HepG2 (cell line): Measurements from ENCODE around the gene C1orf141. TPM values are rescaled to one million over a fixed set of nuclear protein-coding genes. Genes with fewer than 3 reads are reported as not detected.

Source experiments
- ATAC-seq: fragments of 200-7000 bp; cut with Tn5 transposase; 3 replicates; pipeline ENCODE4 v1.9.1; 2020; ENCODE audit warnings: mild to moderate bottlenecking, moderate library complexity
- BruUV-seq: library from RNA; stranded (reverse); fragments of 400-500 nt; replicated peaks from 2 replicates; lab custom pipeline; 2021; lab: Mats Ljungman, UMichigan
- CTCF ChIA-PET: fragments of 300-600 bp; formaldehyde crosslinking; extraction: SDS; loops from one replicate; lab custom pipeline; 2021; ENCODE audit warnings: low total read pairs, inconsistent platforms, low intra/inter-chr PET ratio; lab: Yijun Ruan, JAX
- POLR2A ChIA-PET: fragments of 350-600 bp; sonication (Branson Sonifier 250); formaldehyde crosslinking; loops from one replicate; lab custom pipeline; 2020; ENCODE audit warnings: antibody characterized with exemption, inconsistent platforms; lab: Yijun Ruan, JAX
- DNase-seq: peaks from one replicate; pipeline ENCODE4 v3.0.0-alpha.2; 2015; ENCODE audit warnings: low spot score
- FAIRE-seq: peaks from 3 replicates; lab custom pipeline; 2011; peaks lifted over from hg19 to GRCh38; lab: Jason Lieb, UNC
- H2AFZ ChIP-seq: one replicate; pipeline ENCODE4 v1.6.1; 2011; ENCODE audit warnings: low read length, inconsistent platforms
- H3K27ac ChIP-seq: fragments of 300-600 bp; 3 replicates; pipeline ENCODE4 v1.8.0; 2011; ENCODE audit warnings: mixed run types, mild to moderate bottlenecking, mixed read lengths, low read length, inconsistent platforms; ENCODE audit not compliant: insufficient read depth; ENCODE audit errors: extremely low read length
- H3K27me3 ChIP-seq, 2 experiments: fragments of 200-600 bp in 1 of 2; 2 replicates in 1 of 2; 3 replicates in 1 of 2; pipeline versions ENCODE4 v1.6.0 to v1.8.0; 2011; ENCODE audit warnings: low read length in 2 of 2, mild to moderate bottlenecking in 2 of 2, moderate library complexity in 2 of 2, inconsistent platforms in 1 of 2; ENCODE audit not compliant: insufficient read depth in 2 of 2, control insufficient read depth in 1 of 2
- H3K36me3 ChIP-seq, 2 experiments: fragments of 200-600 bp in 1 of 2; replicated peaks in 1 of 2; 2 replicates in 1 of 2; 3 replicates in 1 of 2; pipeline versions ENCODE4 v1.5.1 to v1.8.0; 2011; ENCODE audit warnings: low read length in 2 of 2, inconsistent platforms in 1 of 2; ENCODE audit not compliant: insufficient read depth in 2 of 2, control insufficient read depth in 1 of 2
- H3K4me1 ChIP-seq: 2 replicates; pipeline ENCODE4 v1.5.1; 2012; ENCODE audit warnings: low read length, inconsistent platforms; ENCODE audit not compliant: insufficient read depth
- H3K4me2 ChIP-seq: 2 replicates; pipeline ENCODE4 v1.6.0; 2011; ENCODE audit warnings: low read depth, low read length, inconsistent platforms
- H3K4me3 ChIP-seq, 3 experiments: fragments of 200-600 bp in 1 of 3; sonication (generic), shearing (Covaris generic) in 1 of 3; replicated peaks in 1 of 3; 2 replicates each; pipeline ENCODE4 v1.5.1; 2011 to 2016; ENCODE audit warnings: low read length in 3 of 3, inconsistent platforms in 2 of 3, low read depth in 2 of 3, mild to moderate bottlenecking in 2 of 3, control low read depth in 1 of 3, mixed read lengths in 1 of 3; ENCODE audit not compliant: insufficient read depth in 1 of 3
- H3K79me2 ChIP-seq: one replicate; pipeline ENCODE4 v1.6.1; 2011; ENCODE audit warnings: low read length, inconsistent platforms; ENCODE audit not compliant: insufficient read depth
- H3K9ac ChIP-seq: 2 replicates; pipeline ENCODE4 v1.6.0; 2011; ENCODE audit warnings: mild to moderate bottlenecking, low read depth, low read length, inconsistent platforms; ENCODE audit not compliant: insufficient read depth
- H3K9me3 ChIP-seq: 2 replicates; pipeline ENCODE4 v1.5.1; 2012; ENCODE audit warnings: mild to moderate bottlenecking, low read length
- H4K20me1 ChIP-seq: 2 replicates; pipeline ENCODE4 v1.6.0; 2011; ENCODE audit warnings: inconsistent platforms, mild to moderate bottlenecking, low read length, moderate library complexity; ENCODE audit not compliant: insufficient read depth
- ADNP ChIP-seq: sonication (generic); formaldehyde crosslinking; IDR thresholded peaks from 2 replicates; pipeline ENCODE4 v1.4.0; 2020; ENCODE audit warnings: missing genetic modification reagents
- AKAP8 ChIP-seq: sonication (generic); formaldehyde crosslinking; IDR thresholded peaks from 2 replicates; pipeline ENCODE4 v1.5.1; 2020; ENCODE audit warnings: mild to moderate bottlenecking, missing genetic modification reagents
- ARID2 ChIP-seq: sonication (generic); formaldehyde crosslinking; IDR thresholded peaks from 2 replicates; pipeline ENCODE4 v1.8.1; 2022; ENCODE audit warnings: mild to moderate bottlenecking, missing genetic modification reagents, borderline replicate concordance
- CSRNP2 ChIP-seq: sonication (generic); formaldehyde crosslinking; conservative IDR thresholded peaks from 2 replicates; pipeline ENCODE4 v1.8.0; 2022; ENCODE audit warnings: low read depth, missing genetic modification reagents
- DMAP1 ChIP-seq: IDR thresholded peaks from 2 replicates; pipeline ENCODE4 v1.6.1; 2016
- E2F2 ChIP-seq: sonication (generic); formaldehyde crosslinking; IDR thresholded peaks from 2 replicates; pipeline ENCODE4 v1.4.0; 2020; ENCODE audit warnings: missing genetic modification reagents, borderline replicate concordance
- HIVEP1 ChIP-seq: sonication (generic); formaldehyde crosslinking; IDR thresholded peaks from 2 replicates; pipeline ENCODE4 v1.4.0; 2020; ENCODE audit warnings: mild to moderate bottlenecking, missing genetic modification reagents
- MLX ChIP-seq: IDR thresholded peaks from 2 replicates; pipeline ENCODE4 v1.6.1; 2016
- MTA1 ChIP-seq: sonication (generic); formaldehyde crosslinking; IDR thresholded peaks from 2 replicates; pipeline ENCODE4 v1.4.0; 2020; ENCODE audit warnings: missing genetic modification reagents, mild to moderate bottlenecking, borderline replicate concordance
- NFE2L1 ChIP-seq: sonication (generic); formaldehyde crosslinking; IDR thresholded peaks from 2 replicates; pipeline ENCODE4 v1.4.0; 2020; ENCODE audit warnings: missing genetic modification reagents, mild to moderate bottlenecking, borderline replicate concordance
- ONECUT2 ChIP-seq: sonication (generic); formaldehyde crosslinking; IDR thresholded peaks from 2 replicates; pipeline ENCODE4 v1.4.0; 2020; ENCODE audit warnings: missing genetic modification reagents
- PHB2 ChIP-seq: fragments of 450-650 bp; IDR thresholded peaks from 2 replicates; pipeline ENCODE4 v1.6.1; 2018; ENCODE audit not compliant: partially characterized antibody
- REL ChIP-seq: sonication (generic); formaldehyde crosslinking; conservative IDR thresholded peaks from 2 replicates; pipeline ENCODE4 v1.8.0; 2022; ENCODE audit warnings: mild to moderate bottlenecking, missing genetic modification reagents, moderate library complexity
- XBP1 ChIP-seq: sonication (generic); formaldehyde crosslinking; IDR thresholded peaks from 2 replicates; pipeline ENCODE4 v1.5.0; 2020; ENCODE audit warnings: missing genetic modification reagents
- ZNF253 ChIP-seq: sonication (generic); formaldehyde crosslinking; IDR thresholded peaks from 2 replicates; pipeline ENCODE4 v1.8.0; 2022; ENCODE audit warnings: mild to moderate bottlenecking, missing genetic modification reagents, borderline replicate concordance
- ZNF432 ChIP-seq: sonication (generic); formaldehyde crosslinking; IDR thresholded peaks from 2 replicates; pipeline ENCODE4 v1.5.0; 2020; ENCODE audit warnings: missing genetic modification reagents, mild to moderate bottlenecking, borderline replicate concordance
- ZNF614 ChIP-seq: IDR thresholded peaks from 2 replicates; pipeline ENCODE4 v1.6.1; 2018; ENCODE audit warnings: missing biosample characterization, missing genetic modification reagents, inconsistent platforms, borderline replicate concordance
- ZNF788 ChIP-seq: sonication (generic); formaldehyde crosslinking; IDR thresholded peaks from 2 replicates; pipeline ENCODE4 v1.5.0; 2020; ENCODE audit warnings: mild to moderate bottlenecking, missing genetic modification reagents, borderline replicate concordance
- WGBS: methylation state at CpG from one replicate; pipeline ENCODE4 v1.1.6; 2017; ENCODE audit warnings: low lambda C conversion rate; 5-methylcytosine and 5-hydroxymethylcytosine counted together
- in situ Hi-C: cut with HindIII; loops from 2 replicates; pipeline ENCODE4 v1.10.0; 2017; ENCODE audit warnings: low pct_unique_long_range_greater_than_20kb; ENCODE audit not compliant: extremely low pct_ligation_motif_present
- intact Hi-C: fragments of 100-400 bp; cut with micrococcal nuclease; formaldehyde crosslinking; loops from one replicate; pipeline ENCODE4 v1.10.0; 2022; ENCODE audit not compliant: unreplicated experiment
- polyA plus RNA-seq, 8 experiments: library from polyadenylated mRNA; depleted of rRNA in 3 of 8; stranded (reverse) in 7 of 8; unstranded in 1 of 8; fragments of >200 nt; fragmentation: Illumina TruSeq in 4 of 8; extraction: Trizol in 4 of 8; gene quantifications; 2 replicates each; pipeline versions ENCODE4 v1.2.1 to v1.2.3, GENCODE V29; 2011 to 2016; ENCODE audit warnings: low read depth in 4 of 8, missing spikeins in 1 of 8, mixed read lengths in 1 of 8; ENCODE audit not compliant: insufficient read depth in 1 of 8
- total RNA-seq, 5 experiments: library from RNA; depleted of rRNA; stranded (reverse); fragments of >200 nt; fragmentation: Illumina TruSeq; extraction: Trizol; gene quantifications; 2 replicates each; pipeline ENCODE4 v1.2.3, GENCODE V29; 2016; ENCODE audit warnings: low read depth in 1 of 5

C1orf141 gene
- total and polyA plus RNA-seq, 2 of the 13 experiments (the other 11 are each of a cell fraction or from before 2014, with no cell fraction given), result not detected

GRCh38 chr1:67088440-67088839, 46.3 kb downstream of the C1orf141 start:
- no peak overlapping the region for H3K9ac ChIP-seq
- no peaks in the 10 kb centered on the region for H3K36me3 ChIP-seq
- no peaks in the 10 kb centered on the region for H3K79me2 ChIP-seq
- H3K4me2 ChIP-seq, result no peak overlapping the region
- intact Hi-C loops, result no loop called here
- no peak overlapping the region for H2AFZ ChIP-seq
- CTCF ChIA-PET, result no interaction called here
- H3K4me1 ChIP-seq, result no peaks in the 10 kb centered on the region
- POLR2A ChIA-PET, result no interaction called here
- H4K20me1 ChIP-seq, result no peaks in the 10 kb centered on the region
- DNase-seq (no peak), FAIRE-seq (no peak), ATAC-seq (no peak)
- peaks cover 0 to 4% of the 10 kb centered on the region in 2 experiments; a peak in 1 of 5 replicates for H3K27me3 ChIP-seq
- WGBS, result 44% methylated on average over 1 of the region's 1 CpG
- no peak overlapping the region for H3K27ac ChIP-seq
- no TSS peak for BruUV-seq
- H3K4me3 ChIP-seq, result no peak overlapping the region
- H3K9me3 ChIP-seq, result no peaks in the 10 kb centered on the region
- in situ Hi-C loops, result no loop called here
- TF ChIP-seq NFE2L1 (CRISPR knock-in tag) (no peak), AKAP8 (CRISPR knock-in tag) (no peak), ONECUT2 (CRISPR knock-in tag) (no peak), MTA1 (CRISPR knock-in tag) (no peak), E2F2 (CRISPR knock-in tag) (no peak), ZNF432 (no peak), ZNF614 (CRISPR knock-in tag) (no peak), REL (CRISPR knock-in tag) (no peak)

- BruUV-seq, result no TSS peak
- ChIA-PET CTCF (no interaction called here), POLR2A (no interaction called here)
- no peaks in the 10 kb centered on the region for H3K36me3 ChIP-seq
- DNase-seq (no peak), FAIRE-seq (no peak), ATAC-seq (no peak)
- H3K27ac ChIP-seq, result no peak overlapping the region
- no peaks in the 10 kb centered on the region for H3K4me1 ChIP-seq
- intact Hi-C loops (no loop called here), in situ Hi-C loops (no loop called here)
- H2AFZ ChIP-seq, result no peak overlapping the region
- no peak overlapping the region for H3K9ac ChIP-seq
- no peaks in the 10 kb centered on the region for H4K20me1 ChIP-seq
- 36% methylated on average over 2 of the region's 2 CpGs for WGBS
- no peaks in the 10 kb centered on the region for H3K79me2 ChIP-seq
- no peaks in the 10 kb centered on the region for H3K9me3 ChIP-seq
- no peak overlapping the region for H3K4me3 ChIP-seq
- no peak overlapping the region for H3K4me2 ChIP-seq
- peaks cover 0 to 4% of the 10 kb centered on the region in 2 experiments; a peak in 1 of 5 replicates for H3K27me3 ChIP-seq
- no peak for TF ChIP-seq HIVEP1 (CRISPR knock-in tag)
- no peak for TF ChIP-seq DMAP1
- no peak for TF ChIP-seq ZNF253 (CRISPR knock-in tag)
- TF ChIP-seq PHB2, result no peak
- no peak for TF ChIP-seq ZNF788 (CRISPR knock-in tag)
- no peak for TF ChIP-seq ADNP
- no peak for TF ChIP-seq XBP1 (CRISPR knock-in tag)
- no peak for TF ChIP-seq MLX (CRISPR knock-in tag)
- TF ChIP-seq CSRNP2, result no peak
- no peak for TF ChIP-seq ARID2 (CRISPR knock-in tag)
Observed at GRCh38 chr1:67085326-67085725, 49.4 kb downstream of the C1orf141 start.
